MM.1S (cell line): Measurements from ENCODE around the gene LRRC8E.

Experiments used
- EZH2 ChIP-seq: fragments of 300-600 bp; sonication (generic); optimal IDR thresholded peaks from 2 replicates; pipeline ENCODE3; 2017; ENCODE audit warnings: low read depth, mild to moderate bottlenecking, antibody characterized with exemption, low read length, mixed read lengths
- TF ChIP-seq, protein P1 (sequence below): fragments of 300-600 bp; sonication (generic); IDR thresholded peaks from 2 replicates; pipeline ENCODE4 v1.5.1; 2016; ENCODE audit warnings: antibody characterized with exemption, low read length, mixed read lengths

- TF ChIP-seq, protein P1, sequence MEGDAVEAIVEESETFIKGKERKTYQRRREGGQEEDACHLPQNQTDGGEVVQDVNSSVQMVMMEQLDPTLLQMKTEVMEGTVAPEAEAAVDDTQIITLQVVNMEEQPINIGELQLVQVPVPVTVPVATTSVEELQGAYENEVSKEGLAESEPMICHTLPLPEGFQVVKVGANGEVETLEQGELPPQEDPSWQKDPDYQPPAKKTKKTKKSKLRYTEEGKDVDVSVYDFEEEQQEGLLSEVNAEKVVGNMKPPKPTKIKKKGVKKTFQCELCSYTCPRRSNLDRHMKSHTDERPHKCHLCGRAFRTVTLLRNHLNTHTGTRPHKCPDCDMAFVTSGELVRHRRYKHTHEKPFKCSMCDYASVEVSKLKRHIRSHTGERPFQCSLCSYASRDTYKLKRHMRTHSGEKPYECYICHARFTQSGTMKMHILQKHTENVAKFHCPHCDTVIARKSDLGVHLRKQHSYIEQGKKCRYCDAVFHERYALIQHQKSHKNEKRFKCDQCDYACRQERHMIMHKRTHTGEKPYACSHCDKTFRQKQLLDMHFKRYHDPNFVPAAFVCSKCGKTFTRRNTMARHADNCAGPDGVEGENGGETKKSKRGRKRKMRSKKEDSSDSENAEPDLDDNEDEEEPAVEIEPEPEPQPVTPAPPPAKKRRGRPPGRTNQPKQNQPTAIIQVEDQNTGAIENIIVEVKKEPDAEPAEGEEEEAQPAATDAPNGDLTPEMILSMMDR: no peak
- no peak for TF ChIP-seq EZH2
Measured at GRCh38 chr19:7908078-7908699, 19.9 kb downstream of the LRRC8E start.
